ENCODE data around the gene TMEM87A.
"Not testable (repeated sequence)": the region's sequence is repeated elsewhere in the genome, so short reads cannot be mapped to it uniquely, and the experiment has no call there.

TMEM87A gene

DNA sequence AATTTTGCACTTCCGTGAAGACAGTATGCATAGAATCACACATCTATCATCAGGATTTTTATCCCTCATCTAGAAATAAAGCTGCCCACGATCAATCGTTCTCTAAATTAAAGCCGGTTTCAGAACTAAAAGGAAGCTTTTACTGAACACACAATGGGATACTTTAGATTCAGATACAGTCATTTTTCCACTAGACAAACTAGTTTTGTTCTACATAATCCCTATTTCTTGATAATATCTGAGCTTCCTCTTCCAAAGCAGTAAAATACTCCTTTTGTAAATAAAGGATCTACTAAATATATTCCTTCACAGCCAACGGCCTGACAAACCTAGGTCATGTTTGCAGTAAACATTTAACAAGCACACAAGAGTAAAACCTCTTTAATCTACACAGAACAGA, 2.2 kb downstream of the TMEM87A start:
- DNase-seq, result no peak

GRCh38 chr15:42270551-42270950, 2.7 kb downstream of the TMEM87A start:
- no peak for DNase-seq

DNA sequence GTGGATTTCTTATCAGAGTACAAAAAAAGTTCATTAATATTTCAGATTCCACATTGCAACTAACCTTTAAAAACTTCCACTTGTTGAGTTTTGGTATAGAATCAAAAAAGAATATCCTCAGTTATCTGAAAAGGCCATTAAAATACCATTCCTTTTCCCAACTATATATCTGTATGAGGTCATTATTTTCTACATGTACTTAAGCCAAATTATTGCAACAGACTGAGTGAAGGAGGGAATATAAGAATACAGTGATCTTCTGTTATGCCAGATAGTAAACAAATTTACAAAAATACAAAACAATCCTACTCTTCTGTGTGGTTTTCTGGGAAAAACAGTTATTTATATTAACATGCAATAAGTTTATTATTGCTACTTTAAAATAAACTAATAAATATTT, 5.9 kb downstream of the TMEM87A start:
- DNase-seq, result no peak

DNA sequence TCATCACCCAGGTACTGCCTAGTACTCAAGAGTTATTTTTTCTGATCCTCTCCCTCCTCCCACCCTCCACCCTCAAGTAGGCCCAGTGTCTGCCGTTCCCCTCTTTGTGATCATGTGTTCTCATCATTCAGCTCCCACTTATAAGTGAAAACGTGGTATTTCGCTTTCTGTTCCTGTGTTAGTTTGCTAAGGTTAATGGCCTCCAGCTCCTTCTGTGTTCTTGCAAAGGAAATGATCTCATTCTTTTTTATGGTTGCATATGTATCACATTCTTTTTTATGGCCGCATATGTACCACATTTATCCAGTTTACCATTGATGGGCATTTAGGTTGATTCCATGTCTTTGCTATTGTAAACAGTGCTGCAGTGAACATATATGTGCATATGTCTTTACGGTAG, 8.4 kb downstream of the TMEM87A start:
- no peak for DNase-seq

DNA sequence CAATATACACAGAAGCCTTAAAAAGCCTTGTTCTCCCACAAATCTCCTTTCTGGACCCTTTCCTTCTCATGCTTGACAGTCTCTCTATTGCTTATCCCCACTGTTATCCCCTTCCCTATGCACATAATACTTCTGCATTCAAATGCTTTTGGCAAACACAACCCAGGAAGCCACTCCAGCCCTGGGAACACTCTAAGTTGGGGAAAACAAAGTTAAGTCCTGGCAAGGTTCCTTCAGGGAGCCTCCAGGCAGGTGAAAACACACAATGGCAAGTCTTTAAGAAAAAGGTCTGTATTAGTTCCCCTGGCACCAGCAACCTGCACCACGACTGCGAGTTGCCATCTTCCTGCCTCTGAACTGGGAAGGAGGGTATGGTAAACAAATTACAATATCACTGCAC, 19.9 kb downstream of the TMEM87A start:
- DNase-seq, result no peak

DNA sequence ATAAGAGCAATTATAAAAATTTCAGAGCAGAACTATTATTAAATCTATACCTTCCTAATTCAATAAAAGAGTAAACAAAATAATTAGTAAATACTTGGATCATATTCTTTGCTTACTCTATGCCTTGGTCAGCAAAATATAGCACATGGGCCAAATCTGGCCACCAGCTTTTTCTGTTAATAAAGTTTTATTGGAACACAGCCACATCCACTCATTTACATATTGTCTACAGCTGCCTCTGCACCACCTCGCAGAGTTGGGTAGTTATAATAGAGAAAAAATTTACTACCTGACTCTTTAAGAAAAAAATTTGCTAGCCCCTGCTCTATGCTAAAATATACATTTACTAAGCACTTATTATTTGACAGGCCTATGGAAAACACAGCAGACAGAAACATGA, 32.4 kb downstream of the TMEM87A start:
- no peak for DNase-seq

DNA sequence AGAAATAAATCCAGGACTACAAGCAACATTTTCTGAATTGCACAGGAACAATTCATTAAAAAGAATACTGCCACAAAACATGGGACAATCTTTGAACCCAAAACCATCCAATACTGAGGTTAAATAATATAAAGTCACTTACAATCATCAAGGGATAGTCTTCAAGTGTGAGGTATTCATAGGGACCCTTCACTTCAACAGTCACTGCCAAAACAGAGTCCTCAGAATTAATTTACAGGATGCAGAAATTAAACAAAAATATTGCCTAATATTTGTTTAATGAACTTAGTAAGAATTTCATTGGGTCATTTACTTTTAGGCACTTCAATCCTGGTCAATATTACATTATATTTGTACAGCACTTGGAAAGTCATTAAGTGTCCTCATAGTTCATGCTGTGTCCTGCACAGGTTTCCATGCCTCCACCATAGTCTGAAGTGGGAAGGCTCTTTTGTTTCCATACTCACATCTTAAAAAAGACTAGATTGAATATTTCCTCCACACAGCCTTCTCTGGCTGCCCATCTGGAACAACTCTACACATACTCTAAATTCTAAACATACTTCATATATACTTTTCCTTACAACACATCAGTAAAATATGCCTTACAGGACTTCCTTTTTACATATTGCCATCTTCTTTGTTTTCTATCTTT, 33.6 kb downstream of the TMEM87A start:
- DNase-seq, result peak; percentile 13

GRCh38 chr15:42233107-42233506, 40.1 kb downstream of the TMEM87A start:
- DNase-seq, result no peak

DNA sequence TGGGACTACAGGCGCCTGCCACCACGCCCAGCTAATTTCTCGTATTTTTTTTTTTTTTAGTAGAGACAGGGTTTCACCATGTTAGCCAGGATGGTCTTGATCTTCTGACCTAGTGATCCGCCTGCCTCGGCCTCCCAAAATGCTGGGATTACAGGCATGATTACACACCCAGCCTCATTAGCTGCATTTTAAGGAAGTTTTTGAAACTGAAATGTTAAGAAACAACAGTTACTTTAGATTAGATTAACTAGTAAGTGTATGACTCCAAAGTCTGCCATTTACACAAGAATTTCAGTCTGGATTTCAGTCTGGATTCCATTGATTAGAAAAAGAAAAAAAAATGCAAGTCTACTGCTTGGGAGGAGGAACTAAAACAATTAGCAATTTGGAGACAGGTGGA, 40.6 kb downstream of the TMEM87A start:
- DNase-seq, result no peak

GRCh38 chr15:42231088-42231487, 42.1 kb downstream of the TMEM87A start:
- no peak for DNase-seq

DNA sequence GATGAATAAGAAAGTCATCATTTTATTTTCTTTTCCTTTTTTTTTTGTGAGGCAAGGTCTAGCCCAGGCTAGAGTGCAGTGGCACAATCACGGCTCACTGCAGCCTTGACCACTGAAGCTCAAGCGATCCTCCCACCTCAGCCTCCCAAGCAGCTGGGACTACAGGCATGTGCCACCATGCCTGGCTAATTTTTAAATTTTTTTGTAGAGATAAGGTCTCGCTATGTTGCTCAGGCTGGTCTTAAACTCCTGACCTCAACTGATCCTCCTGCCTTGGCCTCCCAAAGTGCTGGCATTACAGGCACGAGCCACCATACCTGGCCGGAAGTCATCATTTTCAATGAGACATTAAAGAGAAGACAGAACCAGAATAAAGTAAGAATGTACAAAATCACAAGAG, 44.3 kb downstream of the TMEM87A start:
- not testable (repeated sequence) for DNase-seq

DNA sequence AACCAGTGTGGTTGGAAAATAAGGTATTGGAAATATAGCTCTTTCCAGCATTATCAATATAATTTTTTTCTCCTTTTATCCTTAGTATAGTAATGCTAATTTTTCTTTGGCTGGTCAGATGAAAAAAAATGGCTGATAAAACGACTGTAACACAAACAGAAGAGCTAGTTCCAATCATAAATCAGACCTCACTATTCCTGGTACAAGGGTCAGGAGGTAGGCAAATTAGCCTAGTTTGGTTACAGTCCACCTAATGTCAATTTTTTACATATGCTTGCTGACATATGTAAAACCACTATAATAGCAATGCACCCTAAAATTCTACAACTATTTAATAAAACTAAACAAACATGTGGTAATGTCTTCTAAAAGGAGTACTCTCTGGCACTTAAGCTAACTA, 45.2 kb downstream of the TMEM87A start:
- DNase-seq, result no peak

DNA sequence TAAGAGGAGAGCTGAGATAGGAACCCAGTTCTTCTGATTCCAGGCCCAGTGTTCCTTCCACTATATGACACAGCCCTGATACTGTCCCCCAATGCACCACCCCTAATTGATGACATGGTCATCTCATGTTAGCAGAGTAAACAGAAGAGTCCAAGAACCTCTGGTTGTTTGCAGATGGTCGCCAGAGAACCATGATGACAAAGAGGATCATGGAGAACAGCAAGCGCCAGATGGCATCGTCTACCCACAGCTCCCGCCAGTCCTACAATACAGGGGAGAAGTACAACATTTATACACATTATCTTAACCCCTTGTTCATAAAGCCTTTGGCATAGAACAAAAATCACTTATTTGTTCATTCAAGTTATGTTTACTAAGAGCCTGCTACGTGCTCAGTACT, 46.6 kb downstream of the TMEM87A start:
- no peak for DNase-seq

DNA sequence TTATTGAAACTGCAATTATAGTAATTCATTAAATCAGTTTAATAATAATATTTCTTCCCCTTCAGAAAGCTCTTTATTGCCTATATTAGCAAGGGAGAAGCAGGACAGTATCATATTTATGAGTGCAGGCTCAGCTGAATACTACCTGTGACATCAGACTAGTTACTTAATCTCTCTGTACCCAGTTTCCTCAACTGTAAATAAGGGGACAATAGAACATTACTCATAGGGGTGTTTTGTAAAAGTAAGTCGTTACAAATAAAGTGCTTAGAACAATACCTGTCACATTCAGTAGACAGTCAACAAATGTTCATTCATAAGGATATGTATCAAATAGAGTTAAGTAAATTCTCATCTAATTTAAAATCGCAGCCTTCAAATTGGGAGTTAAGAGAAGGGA, 53.0 kb downstream of the TMEM87A start:
- no peak for DNase-seq

DNA sequence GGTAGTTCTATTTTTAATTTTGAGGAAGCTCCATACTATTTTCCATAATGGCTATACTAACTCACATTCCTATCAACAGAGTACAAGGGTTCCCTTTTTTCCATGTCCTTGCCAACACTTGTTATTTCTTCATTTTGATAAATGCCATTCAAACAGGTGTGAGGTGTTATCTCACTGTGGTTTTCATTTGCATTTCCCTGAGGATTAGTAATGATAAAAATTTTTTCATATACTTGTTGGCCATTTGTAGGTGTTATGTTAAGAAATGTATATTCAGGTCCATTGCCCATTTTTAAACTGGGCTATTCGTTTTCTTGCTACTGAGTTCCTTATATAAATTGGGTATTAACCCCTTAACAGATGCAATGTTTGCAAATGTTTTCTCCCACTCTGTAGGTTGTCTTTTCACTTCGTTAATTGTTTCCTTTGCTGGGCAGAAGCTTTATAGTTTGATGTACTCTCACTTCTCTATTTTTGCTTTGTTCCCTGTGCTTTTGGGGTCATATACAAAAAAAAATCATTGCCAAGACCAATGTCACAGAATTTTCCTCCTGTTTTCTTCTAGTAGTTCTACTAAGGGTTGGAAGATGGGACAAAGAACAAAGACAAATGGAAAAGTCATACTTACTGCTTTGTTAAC, 54.2 kb downstream of the TMEM87A start:
- DNase-seq, result no peak

- no peak for DNase-seq
These were observed 55.7 kb downstream of the TMEM87A start for GRCh38 chr15:42217568-42217967.

DNA sequence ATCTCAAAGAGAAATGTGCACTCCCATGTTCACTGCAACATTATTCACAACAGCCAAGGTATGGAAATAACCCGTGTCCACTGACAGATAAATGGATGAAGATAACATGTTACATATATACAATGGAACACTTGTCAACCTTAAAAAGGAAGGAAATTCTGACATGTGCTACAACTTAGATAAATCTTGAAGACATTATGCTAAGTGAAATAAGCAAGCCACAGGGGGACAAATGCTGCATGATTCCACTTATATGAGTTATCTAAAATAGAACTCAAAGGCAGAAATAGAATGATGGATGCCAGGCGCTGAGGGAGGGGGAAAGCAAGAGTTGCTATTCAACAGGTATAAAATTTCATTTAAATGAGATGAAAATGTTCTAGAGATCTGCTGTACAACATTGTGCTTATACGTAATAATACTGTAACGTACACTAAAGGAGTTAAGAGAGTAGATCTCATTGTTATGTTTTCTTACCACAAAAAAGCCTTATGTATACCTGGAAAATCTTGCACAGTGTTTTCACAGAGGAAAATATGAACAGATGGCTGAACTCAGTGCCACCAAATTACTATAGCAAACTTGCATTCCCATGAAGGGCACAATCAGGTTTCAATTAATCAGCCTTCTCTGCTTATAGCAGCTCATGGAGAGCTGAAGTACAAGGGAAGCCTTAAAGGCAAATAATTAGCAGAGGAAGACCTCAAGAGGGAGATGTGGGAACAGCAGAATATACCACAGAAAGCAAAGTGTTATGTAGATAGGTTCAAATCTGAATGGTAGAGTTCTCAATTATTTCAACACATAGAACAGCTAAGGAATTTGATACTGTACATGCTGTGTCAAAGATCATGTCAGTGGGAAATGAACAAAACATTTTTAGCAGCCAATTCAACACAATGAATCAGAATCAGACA, 57.1 kb downstream of the TMEM87A start:
- no peak for DNase-seq

DNA sequence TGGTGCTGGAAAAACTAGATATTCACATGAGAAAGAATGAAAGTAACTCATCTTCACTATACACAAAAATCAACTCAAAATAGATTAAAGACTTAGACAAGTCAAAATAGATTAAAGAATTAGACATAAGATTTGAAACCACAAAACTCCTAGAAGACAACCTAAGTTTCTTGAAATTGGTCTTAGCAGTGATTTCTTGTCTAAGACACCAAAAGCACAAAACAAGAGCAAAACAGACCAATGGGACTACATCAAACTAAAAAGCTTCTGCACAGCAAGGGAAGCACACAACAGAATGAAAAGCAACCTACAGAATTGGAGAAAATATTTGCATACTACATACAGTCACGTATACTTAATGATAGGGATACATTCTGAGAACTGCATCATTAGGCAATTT, 58.6 kb downstream of the TMEM87A start:
- DNase-seq, result no peak

DNA sequence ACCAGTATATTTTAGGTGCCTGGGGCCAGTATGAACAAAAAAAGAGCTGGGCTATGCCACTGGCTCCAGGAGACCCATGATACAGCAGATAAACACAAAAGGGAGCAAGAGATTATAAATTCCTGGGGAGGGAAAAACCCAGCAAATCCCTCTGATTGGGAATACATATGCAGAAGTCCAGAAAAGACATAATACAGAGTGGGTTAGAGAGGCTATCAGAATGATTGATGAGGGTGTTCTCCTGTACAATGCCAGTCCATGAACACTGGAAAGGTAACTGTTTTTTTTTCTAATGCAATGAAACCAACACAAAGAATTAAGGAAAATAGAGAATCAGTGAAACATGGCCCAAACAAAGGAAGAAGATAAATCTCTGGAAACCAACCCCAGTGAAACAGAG, 59.7 kb downstream of the TMEM87A start:
- DNase-seq, result no peak

DNA sequence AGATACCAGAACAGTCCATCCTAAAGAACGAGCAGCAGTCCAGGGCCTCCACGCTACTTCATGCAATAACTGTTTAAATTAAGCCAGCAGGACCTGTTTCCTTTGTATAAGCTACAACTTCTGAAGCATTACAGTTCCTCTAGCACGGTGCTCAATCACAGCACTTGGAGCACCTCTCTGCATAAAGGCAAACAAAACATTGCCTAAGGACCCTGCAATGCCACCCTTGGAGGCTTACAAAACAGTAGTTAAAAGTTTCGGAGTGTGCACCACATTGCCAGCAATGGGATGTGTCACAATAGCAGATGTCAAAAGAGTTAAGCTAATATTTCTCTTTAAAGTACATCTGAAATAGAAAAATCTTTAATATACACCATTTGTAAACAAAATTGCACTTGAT, 62.5 kb downstream of the TMEM87A start:
- no peak for DNase-seq

DNA sequence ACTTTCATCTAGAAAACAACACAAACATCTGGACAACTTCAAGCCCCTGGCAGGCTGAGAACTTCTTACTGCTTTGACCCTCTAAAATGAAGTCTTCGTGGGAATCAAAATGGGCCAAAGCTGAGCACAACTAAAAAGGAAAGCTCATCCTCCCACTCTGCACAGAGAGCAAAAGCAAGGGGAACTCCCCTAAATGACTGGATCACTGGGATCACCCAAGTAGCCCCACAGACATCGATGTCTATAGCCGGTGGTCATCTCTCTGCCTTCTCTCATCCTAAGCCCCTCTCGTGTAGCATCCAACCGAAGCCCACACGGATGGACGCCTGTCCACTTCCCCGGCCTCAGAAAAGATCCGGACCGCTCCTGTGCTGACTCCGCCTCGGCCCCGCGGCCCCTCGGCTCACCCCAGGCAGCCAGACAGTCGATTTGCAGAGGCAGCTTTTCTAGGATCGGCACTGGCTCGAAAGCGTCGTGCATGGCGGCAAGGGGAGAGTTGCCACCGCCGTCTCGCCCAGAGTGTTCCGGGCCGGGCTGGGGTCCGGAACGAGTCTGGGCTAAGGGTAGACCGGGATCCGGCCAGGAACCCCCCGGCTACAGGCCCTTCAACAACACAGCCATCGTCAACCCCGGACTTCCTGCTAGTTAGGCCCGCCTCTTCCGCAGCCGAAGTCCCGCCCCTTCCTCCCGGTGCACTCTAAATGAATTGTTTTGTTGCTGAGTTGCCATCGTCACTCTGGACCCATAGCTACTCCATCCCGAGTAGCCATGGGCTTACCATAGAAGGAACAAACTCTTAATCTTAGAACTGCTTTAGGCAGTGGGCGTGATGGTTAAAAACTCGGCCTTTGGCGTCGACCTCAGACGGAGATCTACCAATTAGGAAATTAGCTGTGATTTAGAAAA, 65.3 kb downstream of the TMEM87A start, which contains the start of gene VPS39:
Gene VPS39, minus strand, starts transcription at position 631 of the 906 bp plus-strand sequence. Its CDS starts 151 bp downstream, at position 480.
- peak; percentile 91 for DNase-seq

DNA sequence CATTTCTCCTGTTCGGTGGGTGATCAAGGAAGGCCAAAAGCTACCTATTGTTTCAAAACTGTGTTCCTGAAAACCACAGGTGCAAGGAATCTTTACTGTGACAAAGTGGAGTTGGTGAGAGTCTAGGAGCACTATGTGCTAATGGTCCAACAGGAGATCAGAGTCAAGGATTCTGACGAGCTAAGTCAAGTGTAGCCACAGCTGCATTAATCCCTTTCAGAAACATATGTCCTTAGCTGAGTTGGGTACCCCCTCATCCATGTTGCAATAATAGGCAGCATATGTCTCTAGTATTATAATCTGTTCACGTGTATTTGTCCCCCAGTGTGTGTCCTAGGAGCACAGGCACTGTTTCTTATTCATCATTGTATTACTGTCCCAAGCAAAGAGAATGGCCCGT, 66.8 kb downstream of the TMEM87A start:
- DNase-seq, result no peak

DNA sequence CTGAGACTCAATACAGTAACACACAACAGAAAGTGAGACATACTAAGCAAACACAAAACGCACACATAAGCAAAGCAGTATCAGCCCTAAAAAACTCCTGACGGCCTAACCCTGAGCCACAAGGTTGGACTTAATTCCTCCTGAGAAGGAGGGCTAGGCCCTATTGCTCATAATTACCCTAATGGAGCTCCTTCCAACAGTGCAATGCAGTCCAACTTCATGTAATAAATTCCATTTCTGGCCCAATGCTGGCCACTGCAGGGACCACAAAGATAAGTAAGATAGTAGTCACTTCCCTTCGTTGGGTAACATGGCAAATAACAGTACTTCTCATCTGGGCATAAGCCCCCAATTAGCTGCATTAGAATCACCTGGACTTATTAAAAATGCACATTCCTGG, 69.3 kb downstream of the TMEM87A start:
- no peak for DNase-seq

All from kidney glomerular epithelial cell (primary cell).